Suprapubic skin (tissue), 3 donors: Measurements from ENCODE around the gene SLCO3A1.

ENCODE experiments used
- POLR2A ChIP-seq, 2 donors: fragments of 450-650 bp; IDR thresholded peaks; one replicate each; pipeline ENCODE4 v1.6.1; 2017; ENCODE audit warnings: antibody characterized with exemption in 2 of 2, mild to moderate bottlenecking in 2 of 2, moderate library complexity in 2 of 2
- TF ChIP-seq, protein P1 (sequence below), 2 donors: fragments of 200-600 bp in 1 of 2; fragments of 450-650 bp in 1 of 2; sonication (generic) in 1 of 2; IDR thresholded peaks; one replicate each; pipeline ENCODE4 v1.5.1; 2016 to 2019; ENCODE audit warnings: antibody characterized with exemption in 2 of 2, mild to moderate bottlenecking in 1 of 2, moderate library complexity in 1 of 2

- TF ChIP-seq, protein P1, sequence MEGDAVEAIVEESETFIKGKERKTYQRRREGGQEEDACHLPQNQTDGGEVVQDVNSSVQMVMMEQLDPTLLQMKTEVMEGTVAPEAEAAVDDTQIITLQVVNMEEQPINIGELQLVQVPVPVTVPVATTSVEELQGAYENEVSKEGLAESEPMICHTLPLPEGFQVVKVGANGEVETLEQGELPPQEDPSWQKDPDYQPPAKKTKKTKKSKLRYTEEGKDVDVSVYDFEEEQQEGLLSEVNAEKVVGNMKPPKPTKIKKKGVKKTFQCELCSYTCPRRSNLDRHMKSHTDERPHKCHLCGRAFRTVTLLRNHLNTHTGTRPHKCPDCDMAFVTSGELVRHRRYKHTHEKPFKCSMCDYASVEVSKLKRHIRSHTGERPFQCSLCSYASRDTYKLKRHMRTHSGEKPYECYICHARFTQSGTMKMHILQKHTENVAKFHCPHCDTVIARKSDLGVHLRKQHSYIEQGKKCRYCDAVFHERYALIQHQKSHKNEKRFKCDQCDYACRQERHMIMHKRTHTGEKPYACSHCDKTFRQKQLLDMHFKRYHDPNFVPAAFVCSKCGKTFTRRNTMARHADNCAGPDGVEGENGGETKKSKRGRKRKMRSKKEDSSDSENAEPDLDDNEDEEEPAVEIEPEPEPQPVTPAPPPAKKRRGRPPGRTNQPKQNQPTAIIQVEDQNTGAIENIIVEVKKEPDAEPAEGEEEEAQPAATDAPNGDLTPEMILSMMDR (IDR thresholded peaks at IDR 0.05), result no peak
- TF ChIP-seq POLR2A (IDR thresholded peaks at IDR 0.05), result no peak
These were observed 208.1 kb downstream of the SLCO3A1 start for GRCh38 chr15:92061511-92062195.
